GM19351 (cell line): Measurements from ENCODE around the gene MBOAT1.
"Not testable (repeated sequence)": the region's sequence is repeated elsewhere in the genome, so short reads cannot be mapped to it uniquely, and the experiment has no call there.

Experiments used
- ATAC-seq: cut with Tn5 transposase; IDR thresholded peaks from one replicate; pipeline ENCODE4 v1.9.1; 2021; ENCODE audit warnings: mild to moderate bottlenecking, moderate library complexity; ENCODE audit not compliant: unreplicated experiment

Gene MBOAT1

GRCh38 chr6:20203561-20204511, 8.4 kb downstream of the MBOAT1 start:
- no peak for ATAC-seq

DNA sequence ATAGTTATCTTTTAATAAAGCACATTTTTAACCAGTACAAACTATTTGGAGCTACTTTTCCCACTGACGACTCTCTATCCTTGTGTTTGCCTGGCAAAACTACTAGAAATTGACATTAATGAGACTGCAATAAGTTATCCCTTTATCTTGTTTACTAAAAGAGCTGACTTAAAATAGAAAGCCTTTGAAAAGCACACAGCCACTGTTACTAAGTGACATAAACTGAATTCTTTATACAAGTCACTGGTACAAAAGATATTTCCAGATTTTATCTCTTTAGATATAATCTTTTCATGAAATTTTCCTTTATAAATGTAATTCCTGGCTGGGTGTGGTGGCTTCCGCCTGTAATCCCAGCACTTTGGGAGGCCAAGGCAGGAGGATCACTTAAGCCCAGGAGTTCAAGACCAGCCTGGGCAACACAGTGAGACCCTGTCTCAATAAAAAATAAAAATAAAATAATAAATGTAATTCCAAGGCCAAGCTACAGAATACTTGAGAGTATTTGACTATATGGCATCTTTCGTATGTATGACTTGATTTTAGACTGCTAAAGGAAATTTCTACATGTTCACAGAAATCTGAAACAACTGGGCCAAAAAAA, 9.5 kb downstream of the MBOAT1 start:
- no peak for ATAC-seq

GRCh38 chr6:20202324-20202658, 10.0 kb downstream of the MBOAT1 start:
- peak; percentile 34 for ATAC-seq

- no peak for ATAC-seq
These were observed 11.3 kb downstream of the MBOAT1 start for GRCh38 chr6:20200761-20201630.

DNA sequence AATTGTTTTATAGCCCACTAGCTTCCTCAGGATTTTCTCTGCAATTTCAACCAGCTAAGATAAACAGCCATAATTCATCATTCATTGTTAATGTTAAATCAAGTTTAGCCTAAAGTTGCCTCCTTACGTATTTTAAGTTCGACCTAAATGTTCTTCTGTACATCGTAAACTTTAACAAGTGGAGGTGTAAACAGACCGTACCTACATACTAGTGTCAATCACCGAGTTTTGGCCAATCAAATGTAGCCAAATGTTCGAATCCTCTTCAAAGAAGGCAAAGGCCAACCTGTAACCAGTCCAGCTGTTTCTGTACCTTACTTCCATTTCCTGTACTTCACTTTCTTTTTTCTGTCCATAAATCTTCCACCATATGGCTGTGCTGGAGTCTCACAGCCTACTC, 13.5 kb downstream of the MBOAT1 start:
- ATAC-seq: no peak

DNA sequence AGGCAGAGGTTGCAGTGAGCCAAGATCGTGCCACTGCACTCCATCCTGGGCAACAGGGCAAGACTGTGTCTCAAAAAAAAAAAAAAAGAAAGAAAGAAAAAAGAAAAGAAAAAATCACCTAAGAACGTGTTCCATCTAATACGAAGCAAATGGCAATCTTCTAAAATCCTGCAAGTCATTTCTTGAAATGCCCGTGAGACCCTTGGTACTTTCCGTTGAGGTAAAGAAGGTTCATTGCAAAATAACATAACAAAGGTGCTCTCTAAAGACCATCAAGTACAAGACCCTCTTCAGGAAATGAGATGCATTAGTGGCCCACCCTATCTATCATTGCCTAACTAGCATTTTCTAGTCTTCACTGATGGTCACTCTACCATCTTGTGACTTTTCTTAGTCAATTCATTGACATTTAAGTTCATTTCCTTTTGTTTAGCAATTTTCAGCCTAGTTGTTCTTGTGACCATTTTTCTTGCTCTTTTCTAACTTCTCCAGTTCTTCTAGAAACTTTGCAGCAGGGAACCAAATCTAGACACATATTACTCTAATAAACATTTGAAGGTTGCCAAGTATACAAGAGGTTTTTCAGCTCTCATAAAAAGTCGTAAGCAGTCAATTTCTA, 14.0 kb downstream of the MBOAT1 start:
- ATAC-seq: no peak

GRCh38 chr6:20197251-20197650, 15.0 kb downstream of the MBOAT1 start:
- no peak for ATAC-seq

GRCh38 chr6:20192625-20193024, 19.6 kb downstream of the MBOAT1 start:
- ATAC-seq: no peak

- ATAC-seq: no peak
These were observed 20.3 kb downstream of the MBOAT1 start for GRCh38 chr6:20191992-20192391.

DNA sequence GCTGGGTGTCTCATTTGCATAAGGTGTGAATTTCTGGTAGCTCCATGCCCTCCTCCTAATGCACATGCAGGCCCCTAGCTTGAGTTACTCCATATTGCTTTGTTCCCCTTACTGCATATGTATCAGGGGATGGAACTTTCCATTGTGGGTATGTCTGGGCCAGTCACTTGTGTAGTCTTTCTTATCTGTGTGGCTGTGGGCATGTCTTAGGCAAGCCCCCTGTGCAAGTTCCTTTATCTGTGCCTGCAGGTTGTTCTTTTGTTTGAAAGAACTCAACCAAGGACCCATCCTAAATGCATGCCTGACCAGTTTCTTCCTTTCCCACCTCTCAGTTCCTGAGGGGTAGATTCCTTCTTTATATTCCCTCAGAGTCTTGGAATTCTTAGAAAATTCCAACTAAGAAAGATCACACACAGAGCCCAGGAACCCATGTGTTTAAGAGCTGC, 23.6 kb downstream of the MBOAT1 start:
- no peak for ATAC-seq

- ATAC-seq: no peak
These were observed 25.3 kb downstream of the MBOAT1 start for GRCh38 chr6:20186981-20187380.

GRCh38 chr6:20183706-20184105, 28.6 kb downstream of the MBOAT1 start:
- no peak for ATAC-seq

DNA sequence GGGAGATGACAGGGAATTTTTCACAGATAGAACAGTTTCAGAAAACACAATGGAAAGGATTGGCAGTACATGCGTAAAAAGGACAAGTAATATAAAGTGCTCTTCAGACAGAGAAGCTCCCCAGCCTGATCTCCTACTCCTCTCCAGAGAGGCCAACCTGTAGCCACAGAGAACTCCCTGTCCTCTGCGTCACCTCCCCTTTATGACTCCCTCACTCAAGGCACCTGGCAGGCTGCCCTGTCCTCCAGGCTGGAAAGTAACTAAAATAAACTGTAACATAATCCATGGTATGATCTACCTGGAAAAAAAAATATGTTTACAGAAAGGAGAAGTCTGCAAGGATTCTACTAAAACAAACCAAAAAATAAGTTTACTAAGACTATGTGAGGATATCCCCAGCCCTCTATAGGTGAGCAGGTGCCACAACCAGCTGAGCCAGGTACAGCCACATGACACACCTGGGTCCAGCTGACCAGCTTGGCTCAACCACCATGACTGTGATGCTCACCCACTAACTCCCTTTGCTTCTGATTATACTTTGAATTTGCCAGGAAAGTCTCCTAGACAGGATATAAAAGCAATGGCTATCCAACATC, 29.2 kb downstream of the MBOAT1 start:
- no peak for ATAC-seq

- no peak for ATAC-seq
These were observed 30.2 kb downstream of the MBOAT1 start for GRCh38 chr6:20182069-20182468.

GRCh38 chr6:20180935-20181334, 31.3 kb downstream of the MBOAT1 start:
- ATAC-seq: peak; percentile 49

DNA sequence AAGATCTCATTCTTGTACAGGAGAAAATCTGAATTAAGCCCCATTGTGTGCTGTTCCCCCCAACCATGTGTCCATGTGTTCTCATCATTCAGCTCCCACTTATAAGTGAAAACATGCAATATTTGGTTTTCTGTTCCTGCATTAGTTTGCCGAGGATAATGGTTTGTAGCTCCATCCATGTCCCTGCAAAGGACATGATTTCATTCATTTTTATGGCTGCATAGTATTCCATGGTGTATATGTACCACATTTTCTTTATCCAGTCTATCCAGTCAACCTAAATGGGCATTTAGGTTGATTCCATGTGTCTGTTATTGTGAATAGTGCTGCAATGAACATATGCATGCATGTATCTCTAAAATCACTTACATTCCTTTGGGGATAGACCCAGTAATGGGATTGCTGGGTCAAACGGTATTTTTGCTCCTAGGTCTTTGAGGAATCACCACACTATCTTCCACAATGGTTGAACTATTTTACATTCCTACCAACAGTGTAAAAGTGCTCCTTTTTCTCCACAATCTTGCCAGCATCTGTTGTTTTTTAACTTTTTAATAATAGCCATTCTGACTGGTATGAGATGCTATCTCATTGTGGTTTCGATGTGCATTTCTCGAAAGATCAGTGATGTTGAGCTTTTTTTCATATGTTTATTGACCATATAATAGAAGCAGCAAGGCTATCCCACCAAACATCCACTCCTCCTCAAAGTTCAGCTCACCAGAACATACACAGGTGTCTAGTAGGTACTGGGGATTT, 32.8 kb downstream of the MBOAT1 start:
- ATAC-seq: not testable (repeated sequence)

GRCh38 chr6:20178327-20178726, 33.9 kb downstream of the MBOAT1 start:
- no peak for ATAC-seq

DNA sequence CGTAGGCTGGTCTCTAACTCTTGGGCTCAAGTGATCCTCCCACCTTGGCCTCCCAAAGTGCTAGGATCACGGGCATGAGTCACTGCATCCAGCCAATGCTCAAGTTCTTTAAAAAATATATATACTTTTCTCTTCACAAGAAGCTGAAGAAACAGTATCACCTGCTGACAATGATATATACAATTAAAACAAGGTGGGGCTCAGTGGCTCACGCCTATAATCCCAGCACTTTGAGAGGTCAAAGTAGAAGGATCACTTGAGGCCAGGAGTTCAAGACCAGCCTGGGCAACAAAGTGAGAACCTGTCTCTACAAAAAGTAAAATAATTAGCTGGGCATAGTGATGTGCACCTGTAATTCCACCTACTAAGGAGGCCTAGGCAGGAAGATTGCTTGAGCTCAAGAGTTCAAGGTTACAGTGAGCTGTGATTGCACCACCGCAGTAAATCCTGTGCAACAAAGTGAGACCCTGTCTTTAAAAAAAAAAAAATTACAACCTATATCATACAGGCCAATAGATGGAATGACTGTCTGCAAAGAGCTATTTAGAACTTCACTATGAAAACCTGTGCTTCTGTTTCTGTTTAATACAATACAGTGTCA, 36.4 kb downstream of the MBOAT1 start:
- no peak for ATAC-seq
